PC-3 (cell line): Measurements from ENCODE around the gene SEMA3B.

ENCODE experiments used
- CTCF ChIP-seq: fragments of 300-600 bp; sonication (generic); conservative IDR thresholded peaks from 2 replicates; pipeline ENCODE4 v1.5.1; 2017; ENCODE audit warnings: antibody characterized with exemption, low read depth, mild to moderate bottlenecking, low read length
- EZH2 ChIP-seq: fragments of 300-600 bp; sonication (generic); IDR thresholded peaks from one replicate; pipeline ENCODE4 v1.6.1; 2017; ENCODE audit warnings: antibody characterized with exemption, mild to moderate bottlenecking, low read length; ENCODE audit not compliant: unreplicated experiment
- EZH2phosphoT487 ChIP-seq: fragments of 300-600 bp; sonication (generic); IDR thresholded peaks from 2 replicates; pipeline ENCODE4 v1.6.1; 2018; ENCODE audit warnings: mild to moderate bottlenecking, antibody characterized with exemption, low read length, borderline replicate concordance

DNA sequence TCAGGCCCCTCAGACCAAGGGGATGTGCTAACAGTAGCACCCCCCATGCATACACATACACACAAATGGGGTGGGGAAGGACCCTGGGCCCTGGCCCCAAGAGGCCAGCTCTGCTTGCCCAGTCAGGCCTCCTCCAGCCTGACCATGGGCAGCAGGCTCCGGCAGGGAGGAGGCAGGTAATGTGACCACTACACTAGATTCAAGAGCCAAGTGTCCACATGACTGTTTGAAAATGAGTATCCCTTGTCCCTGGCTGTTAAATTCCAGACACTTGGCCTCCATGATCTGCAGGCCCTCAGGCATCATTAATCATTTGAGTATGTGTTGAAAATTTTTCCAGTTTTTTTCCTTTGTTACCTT lies 46.8 kb upstream of the SEMA3B start:
- TF ChIP-seq CTCF, result no peak
- TF ChIP-seq EZH2phosphoT487, result no peak
- TF ChIP-seq EZH2, result no peak
